Measurements from ENCODE around the gene ADAM17. TPM values are rescaled to one million over a fixed set of nuclear protein-coding genes. Genes with fewer than 3 reads are reported as not detected.

The ADAM17 gene
- total RNA-seq, 1 donor from 2014 or later: 30.0 TPM

DNA sequence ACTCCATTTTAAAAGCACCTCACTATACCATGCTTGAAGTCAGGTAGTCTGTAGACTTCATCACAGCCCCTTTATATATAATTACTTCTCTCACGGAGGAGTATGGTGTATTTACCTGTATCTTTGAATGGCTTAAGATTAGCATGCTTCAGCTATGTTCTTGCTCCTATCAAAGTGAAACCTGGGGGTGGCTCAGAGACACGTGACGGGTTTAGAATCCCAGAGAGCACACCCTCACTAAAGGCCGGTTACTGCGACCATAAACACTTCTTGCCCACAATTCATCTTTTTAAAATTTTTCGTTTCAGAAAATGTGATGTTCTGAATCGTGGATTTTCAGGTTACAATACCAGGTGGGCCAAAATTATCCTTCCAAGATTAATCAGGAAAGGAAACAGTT is 77.7 kb downstream of the ADAM17 start:
- TF ChIP-seq, protein P1, sequence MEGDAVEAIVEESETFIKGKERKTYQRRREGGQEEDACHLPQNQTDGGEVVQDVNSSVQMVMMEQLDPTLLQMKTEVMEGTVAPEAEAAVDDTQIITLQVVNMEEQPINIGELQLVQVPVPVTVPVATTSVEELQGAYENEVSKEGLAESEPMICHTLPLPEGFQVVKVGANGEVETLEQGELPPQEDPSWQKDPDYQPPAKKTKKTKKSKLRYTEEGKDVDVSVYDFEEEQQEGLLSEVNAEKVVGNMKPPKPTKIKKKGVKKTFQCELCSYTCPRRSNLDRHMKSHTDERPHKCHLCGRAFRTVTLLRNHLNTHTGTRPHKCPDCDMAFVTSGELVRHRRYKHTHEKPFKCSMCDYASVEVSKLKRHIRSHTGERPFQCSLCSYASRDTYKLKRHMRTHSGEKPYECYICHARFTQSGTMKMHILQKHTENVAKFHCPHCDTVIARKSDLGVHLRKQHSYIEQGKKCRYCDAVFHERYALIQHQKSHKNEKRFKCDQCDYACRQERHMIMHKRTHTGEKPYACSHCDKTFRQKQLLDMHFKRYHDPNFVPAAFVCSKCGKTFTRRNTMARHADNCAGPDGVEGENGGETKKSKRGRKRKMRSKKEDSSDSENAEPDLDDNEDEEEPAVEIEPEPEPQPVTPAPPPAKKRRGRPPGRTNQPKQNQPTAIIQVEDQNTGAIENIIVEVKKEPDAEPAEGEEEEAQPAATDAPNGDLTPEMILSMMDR (IDR thresholded peaks at IDR 0.05): no peak
- Mint-ChIP-seq H3K4me3 (ENCODE audit: unreplicated experiment) (no peak overlapping the region), H3K4me1 (ENCODE audit: low read depth) (peaks cover 56% of the 10 kb centered on the region), H3K9me3 (ENCODE audit: low read depth) (no peaks in the 10 kb centered on the region), H3K27ac (ENCODE audit: unreplicated experiment) (no peak overlapping the region), H3K27me3 (ENCODE audit: low read depth) (no peaks in the 10 kb centered on the region), H3K36me3 (ENCODE audit: low read depth) (peaks cover 23% of the 10 kb centered on the region)
- DNase-seq (ENCODE audit: low spot score): no peak

DNA sequence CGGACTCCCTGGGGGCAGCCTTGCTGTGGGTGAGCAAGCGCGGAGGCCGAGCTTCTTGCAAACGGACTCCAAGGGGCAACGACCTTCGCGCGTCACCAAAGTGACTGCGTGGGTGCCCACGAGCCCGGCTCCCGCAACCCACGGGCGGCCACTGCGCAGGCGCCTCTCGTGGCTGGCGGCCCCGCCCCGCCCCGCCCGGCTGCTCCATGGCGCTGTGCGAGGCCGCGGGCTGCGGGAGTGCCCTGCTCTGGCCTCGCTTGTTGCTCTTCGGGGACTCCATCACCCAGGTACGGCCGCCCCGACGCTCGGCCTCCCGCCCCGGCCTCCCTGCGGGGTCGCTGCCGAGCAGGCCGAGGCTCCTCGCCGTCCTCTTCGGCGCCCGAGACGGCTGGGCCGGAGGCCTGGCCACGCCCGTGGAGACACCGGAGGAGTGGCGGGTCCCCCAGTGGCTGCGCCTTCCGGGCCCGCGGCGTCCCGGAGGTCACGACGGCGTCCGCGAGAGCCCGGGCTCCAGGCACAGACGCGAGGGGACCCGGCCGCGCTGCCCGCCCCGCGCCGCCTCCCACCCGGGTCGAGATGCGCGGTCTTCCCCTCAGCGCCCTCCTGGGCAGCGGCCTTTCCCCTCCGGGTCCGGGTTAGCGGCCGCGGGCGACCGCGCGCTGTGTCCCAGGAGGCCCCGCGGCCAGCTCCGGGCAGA is 81.1 kb downstream of the ADAM17 start, which contains the start of gene IAH1:
Gene IAH1, plus strand, starts transcription at position 191 of the 697 bp plus-strand sequence. Its CDS starts 16 bp downstream, at position 207.
- no peak for DNase-seq (ENCODE audit: low spot score)
- Mint-ChIP-seq H3K27ac (ENCODE audit: unreplicated experiment) (peak within 1 kb of the TSS; percentile 79), H3K4me1 (ENCODE audit: low read depth) (peaks cover 44% of the 10 kb centered on the region), H3K27me3 (ENCODE audit: low read depth) (no peaks in the 10 kb centered on the region), H3K36me3 (ENCODE audit: low read depth) (peaks cover 19% of the 10 kb centered on the region), H3K4me3 (ENCODE audit: unreplicated experiment) (peak within 1 kb of the TSS; percentile 73), H3K9me3 (ENCODE audit: low read depth) (no peaks in the 10 kb centered on the region)
- TF ChIP-seq, protein P1 (IDR thresholded peaks at IDR 0.05): peak; percentile 26

DNA sequence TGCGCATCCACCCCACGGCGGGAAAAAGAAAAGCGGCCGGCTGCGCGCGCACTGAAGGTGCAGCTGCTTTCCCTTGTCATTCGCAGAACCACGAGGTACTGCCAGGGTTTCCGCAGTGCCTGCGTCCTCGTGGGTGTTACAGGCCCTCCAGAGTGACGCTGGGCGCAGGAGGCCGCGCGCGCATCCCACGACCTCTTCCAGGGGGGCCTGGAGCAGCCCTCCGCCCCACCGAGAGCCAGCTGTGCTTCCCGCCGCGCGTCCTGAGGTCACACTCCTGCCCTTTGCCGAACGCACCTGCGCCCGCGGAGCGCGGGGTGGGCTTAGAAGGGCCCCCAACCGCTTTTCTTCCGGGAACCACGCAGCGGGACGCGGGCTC is 81.7 kb downstream of the ADAM17 start:
- TF ChIP-seq, protein P1 (IDR thresholded peaks at IDR 0.05): no peak
- no peak for DNase-seq (ENCODE audit: low spot score)
- Mint-ChIP-seq H3K4me3 (ENCODE audit: unreplicated experiment) (peak overlapping the region; percentile 70), H3K27me3 (ENCODE audit: low read depth) (no peaks in the 10 kb centered on the region), H3K4me1 (ENCODE audit: low read depth) (peaks cover 42% of the 10 kb centered on the region), H3K27ac (ENCODE audit: unreplicated experiment) (no peak overlapping the region), H3K36me3 (ENCODE audit: low read depth) (peaks cover 17% of the 10 kb centered on the region), H3K9me3 (ENCODE audit: low read depth) (no peaks in the 10 kb centered on the region)

DNA sequence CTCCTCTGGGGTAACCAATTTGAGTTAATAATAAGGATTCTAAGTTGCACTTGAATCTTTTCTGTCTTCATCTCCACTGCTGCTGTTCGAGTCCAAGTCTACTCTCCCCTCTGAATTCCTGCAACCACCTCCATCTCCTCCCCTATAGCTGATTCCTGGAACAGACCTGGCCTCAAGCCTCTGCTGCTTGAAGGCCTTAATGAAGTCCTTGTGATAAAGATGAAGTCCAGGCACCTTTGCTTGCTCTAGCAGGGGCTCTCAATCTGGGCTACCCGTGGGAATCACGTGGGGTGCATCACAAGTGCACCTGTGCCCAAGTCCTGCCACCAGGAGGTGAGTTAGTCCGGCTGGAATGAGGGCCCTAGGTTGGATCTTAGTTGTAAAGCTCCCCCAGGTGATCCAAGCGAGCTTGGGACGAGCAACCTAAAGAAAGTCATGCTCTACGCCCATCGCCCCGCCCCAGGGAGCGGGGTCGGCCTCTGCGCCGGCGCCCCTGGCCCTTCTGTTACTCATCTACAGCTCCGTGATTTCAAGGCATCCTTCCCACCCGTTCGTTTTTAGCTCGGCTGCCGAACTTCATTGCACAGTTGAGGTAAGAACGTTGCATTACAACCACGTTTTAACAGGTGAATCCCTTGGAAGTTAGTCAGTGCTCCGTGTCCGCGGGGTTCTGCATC is 82.2 kb downstream of the ADAM17 start:
- no peaks in the 10 kb centered on the region for H3K9me3 Mint-ChIP-seq (ENCODE audit: low read depth)
- no peaks in the 10 kb centered on the region for H3K27me3 Mint-ChIP-seq (ENCODE audit: low read depth)
- no peak for DNase-seq (ENCODE audit: low spot score)
- H3K27ac Mint-ChIP-seq (ENCODE audit: unreplicated experiment): peak overlapping the region; percentile 0
- TF ChIP-seq, protein P1 (IDR thresholded peaks at IDR 0.05): no peak
- H3K4me1 Mint-ChIP-seq (ENCODE audit: low read depth): peaks cover 37% of the 10 kb centered on the region
- H3K4me3 Mint-ChIP-seq (ENCODE audit: unreplicated experiment): peak overlapping the region; percentile 70
- peaks cover 12% of the 10 kb centered on the region for H3K36me3 Mint-ChIP-seq (ENCODE audit: low read depth)

DNA sequence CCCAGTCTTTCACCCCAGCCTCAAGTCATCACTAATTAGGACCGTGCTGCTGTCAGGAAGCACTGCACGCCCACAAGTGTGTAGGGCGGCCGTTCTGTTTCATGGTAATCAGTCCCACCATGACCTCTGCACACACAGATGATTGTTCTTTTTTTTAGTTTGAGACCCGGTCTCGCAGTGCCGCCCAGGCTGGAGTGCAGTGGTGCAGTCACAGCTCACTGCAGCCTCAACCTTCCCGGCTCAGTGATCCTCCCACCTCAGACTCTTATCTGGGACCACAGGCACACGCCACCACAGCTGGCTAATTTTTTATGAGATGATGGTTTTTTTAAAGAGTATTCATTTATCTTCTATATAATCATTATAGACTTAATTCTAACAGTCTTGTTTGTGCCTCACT is 83.1 kb downstream of the ADAM17 start:
- H3K4me3 Mint-ChIP-seq (ENCODE audit: unreplicated experiment): peak overlapping the region; percentile 33
- no peaks in the 10 kb centered on the region for H3K27me3 Mint-ChIP-seq (ENCODE audit: low read depth)
- DNase-seq (ENCODE audit: low spot score): no peak
- H3K27ac Mint-ChIP-seq (ENCODE audit: unreplicated experiment): no peak overlapping the region
- H3K4me1 Mint-ChIP-seq (ENCODE audit: low read depth): peaks cover 29% of the 10 kb centered on the region
- H3K36me3 Mint-ChIP-seq (ENCODE audit: low read depth): peaks cover 12% of the 10 kb centered on the region
- TF ChIP-seq, protein P1 (IDR thresholded peaks at IDR 0.05): no peak
- H3K9me3 Mint-ChIP-seq (ENCODE audit: low read depth): no peaks in the 10 kb centered on the region

Data from chondrocyte (in vitro differentiated cells).